ENCODE results near the gene ADORA1.

ADORA1 gene

DNA sequence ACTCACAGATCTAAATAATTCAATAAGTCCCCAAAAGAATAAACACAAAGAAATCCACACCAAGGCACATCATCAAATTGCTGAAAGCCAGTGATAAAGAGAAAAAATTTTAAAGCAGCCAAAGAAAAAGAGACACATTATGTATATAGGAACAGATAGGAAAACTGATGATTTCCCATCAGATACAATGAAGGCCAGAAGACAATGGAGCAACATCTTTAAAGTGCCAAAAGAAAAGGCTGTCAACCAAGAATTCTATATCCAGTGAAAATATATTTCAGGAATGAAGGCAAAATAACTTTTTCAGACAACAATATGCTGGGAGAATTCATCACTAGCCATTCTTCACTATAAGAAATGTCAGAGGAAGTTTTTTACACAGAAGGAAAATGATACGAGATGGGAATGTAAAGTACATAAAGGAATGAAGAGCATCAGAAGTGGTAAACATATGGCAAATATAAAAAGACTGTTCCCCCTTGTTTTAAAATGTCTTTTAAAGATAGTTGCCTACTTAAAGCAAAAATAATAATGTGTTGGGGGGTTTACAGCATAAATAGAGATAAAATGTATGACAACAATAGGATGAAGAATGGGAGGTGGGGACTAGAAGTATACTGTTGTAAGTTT is 32.4 kb upstream of the ADORA1 start:
- DNase-seq, result no peak

DNA sequence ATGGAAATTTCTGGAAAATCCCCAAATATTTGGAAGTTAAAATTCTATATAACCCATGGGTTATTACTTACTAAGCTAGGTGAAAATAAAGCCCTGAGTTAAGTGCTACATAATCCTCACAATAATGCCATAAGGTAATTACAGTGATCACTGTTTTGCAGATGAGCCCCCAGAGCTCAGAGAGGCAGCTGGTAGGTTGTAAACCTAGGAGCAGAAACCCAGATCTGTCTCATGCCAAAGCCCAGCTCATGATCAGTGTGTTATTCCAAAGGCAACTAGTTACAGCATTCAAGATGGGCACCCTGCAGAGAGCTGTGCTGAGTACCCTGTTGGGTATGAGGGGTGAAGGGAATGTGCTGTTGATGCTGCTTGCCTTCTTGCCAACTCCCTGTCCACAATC is 31.0 kb upstream of the ADORA1 start:
- no peak for DNase-seq

DNA sequence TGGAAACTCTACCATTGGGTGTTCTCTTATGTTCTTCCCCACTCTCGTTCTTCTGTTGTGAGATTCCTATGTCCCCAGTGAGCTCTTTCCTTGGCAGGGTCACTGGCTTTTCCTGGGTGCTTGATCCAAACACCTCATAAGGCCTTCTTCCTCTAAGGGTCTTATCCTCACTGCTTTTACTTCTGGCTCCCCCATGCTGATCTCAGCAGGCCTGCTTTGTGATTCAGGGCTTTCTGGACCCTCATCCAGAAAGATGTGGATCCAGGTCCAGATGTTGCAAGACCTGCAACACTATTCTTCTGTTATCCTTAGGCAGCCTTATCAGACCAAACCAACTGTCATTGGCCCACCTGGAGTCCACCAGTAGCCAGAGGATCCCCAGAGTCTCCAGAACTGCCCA is 30.5 kb upstream of the ADORA1 start:
- DNase-seq, result no peak

DNA sequence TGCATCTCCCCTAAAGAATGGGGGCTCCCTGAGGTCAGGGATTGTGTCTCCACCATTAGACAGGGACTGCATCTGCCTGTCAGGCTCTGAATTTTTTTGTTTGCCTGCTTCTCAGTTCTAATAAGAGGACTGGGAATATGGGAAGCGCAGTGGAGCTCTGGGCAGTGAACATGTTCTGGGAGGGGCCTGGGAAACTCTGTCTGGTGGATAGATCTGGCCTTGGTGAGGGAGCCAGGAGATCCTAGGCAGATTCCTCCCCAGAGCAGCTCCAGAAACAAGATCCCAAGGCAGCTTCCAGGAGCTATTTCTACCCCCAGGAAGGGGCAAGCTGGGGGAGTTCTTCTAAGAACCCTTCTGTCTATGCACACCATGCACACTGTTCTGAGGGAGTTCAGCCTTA is 29.1 kb upstream of the ADORA1 start:
- no peak for DNase-seq

DNA sequence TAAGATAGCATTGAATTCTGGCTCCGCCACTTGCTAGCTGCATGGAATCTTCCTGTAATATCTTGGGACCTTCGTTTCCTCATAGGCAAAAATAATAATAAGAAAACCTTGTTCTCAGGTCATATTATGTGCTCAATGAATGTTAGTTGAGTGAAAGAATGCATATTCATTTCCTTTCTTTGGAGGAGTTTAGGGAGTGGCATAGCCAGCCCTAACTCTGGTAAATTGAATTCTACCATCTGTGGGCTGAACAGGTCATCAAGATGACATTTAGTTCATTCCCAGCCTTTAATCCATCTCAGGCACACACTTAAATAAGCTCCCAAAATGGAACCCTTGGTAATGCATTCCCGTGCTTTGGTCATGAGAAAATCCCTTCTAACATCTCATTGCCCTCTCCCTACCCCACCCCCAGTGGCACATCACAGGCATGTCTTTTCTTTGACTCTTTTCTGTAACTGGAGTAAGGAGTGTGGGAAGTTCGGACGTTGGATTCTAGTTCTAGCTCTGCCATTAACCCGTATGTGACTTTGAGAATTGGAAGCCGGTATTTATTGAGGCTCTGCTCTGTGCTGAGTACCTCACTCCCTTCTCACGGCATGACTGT is 28.5 kb upstream of the ADORA1 start:
- DNase-seq, result no peak

DNA sequence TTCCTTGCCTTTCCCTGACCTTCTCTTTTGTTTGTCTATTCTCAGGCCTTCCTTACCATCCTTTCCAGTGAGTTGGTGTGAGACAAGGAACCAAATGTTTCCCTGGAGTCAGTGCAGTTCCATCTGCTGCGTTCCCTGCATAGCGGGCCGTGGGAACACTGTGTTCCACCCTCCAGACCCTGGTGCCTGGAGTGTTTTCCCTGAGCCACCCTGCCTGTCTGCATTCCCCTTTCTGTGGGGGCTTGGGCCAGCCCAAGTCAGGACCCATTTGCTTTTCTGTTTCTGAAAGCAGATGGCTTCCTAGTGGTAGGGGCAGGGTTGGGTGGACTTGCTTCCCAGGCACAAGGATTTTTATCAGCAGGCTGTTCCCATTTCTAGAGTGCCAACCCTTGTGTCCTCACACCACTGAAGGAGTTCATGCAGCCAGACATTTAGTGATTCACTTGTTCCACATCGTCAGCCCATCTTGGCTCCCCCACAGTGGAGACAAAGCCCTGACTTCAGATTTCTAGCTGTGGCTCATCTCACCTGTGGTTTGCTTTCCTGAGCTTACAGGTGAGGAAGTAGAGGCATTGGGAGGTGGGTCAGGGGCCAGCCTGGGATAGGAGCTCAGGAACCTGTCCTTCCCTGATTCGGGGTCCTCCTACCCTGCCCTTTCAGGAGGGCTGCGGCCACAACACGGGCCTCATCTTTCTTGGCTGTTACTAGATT is 27.6 kb upstream of the ADORA1 start:
- no peak for DNase-seq

DNA sequence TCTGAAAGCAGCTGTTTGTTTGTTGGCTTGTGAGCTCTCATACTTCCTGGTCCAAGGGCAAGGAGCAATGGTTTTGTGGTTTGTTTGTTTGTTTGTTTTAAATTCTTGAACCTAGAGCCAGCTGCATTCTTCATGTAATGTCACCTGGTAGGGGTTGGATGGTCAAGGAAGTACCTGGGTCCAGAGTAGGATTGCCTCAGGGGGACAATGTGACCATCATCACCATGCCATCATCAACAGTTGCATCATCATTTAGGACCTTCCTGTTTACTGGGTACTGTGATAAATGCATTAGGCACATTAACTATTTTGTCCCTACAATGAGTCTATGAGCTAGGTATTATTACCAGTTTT is 27.0 kb upstream of the ADORA1 start:
- DNase-seq, result no peak

DNA sequence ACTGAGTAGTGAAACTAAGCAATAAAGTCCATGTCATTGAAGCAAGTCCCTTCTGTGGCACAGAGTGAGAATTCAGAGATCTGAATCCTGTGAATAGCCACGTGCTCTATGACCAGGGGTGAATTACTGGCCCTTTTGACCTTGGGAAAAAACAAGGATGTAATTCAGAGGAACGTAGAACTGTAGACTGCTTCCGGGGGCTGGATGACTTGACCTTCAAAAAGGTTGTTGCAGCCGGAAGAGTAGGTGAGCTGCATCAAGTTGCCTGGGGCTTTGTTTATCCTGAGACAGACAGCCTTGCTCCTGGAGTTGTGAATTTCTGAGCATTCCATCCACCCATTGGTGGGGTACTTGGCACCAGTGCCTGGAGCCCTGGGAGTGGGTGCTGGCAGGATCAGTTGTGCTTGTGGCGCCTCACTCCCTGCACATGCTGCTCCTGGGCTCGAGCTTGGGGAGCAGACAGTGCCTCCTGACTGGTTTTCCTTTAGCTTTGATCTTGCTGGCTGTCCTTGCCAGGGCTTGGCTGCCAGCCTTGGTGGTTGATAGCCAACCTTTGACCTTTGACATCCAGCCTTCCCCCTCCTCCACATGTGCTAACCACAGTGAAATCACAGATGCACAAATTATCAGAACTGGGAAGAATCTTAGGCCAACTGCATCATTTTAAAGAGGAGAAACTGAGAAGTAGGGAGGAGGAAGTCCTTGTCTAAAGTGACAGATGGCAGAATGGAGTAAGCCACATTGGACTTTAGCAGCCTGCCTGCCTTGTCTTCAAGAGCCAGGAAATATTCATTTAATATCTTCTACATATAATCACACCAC is 25.5 kb upstream of the ADORA1 start:
- DNase-seq, result no peak

DNA sequence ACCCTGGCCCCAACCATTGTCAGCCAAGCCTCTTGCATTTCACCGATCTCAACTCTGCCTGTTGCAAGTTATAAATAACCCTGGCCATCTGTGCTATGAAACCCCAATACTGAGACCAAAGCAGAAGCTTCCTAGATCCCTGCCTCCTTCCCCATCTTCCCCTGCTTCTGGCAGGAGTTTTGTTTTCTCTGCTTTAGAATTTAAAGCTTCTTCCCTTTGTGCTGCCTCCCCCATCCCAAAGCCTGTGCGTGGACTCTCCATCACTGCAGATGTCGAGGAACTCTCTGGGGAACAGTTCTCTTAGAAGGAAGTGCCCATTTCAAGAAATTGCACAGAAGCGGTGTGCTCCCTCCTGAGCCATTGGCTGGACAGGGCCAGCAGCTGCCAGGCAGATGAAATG is 24.3 kb upstream of the ADORA1 start:
- DNase-seq, result no peak

DNA sequence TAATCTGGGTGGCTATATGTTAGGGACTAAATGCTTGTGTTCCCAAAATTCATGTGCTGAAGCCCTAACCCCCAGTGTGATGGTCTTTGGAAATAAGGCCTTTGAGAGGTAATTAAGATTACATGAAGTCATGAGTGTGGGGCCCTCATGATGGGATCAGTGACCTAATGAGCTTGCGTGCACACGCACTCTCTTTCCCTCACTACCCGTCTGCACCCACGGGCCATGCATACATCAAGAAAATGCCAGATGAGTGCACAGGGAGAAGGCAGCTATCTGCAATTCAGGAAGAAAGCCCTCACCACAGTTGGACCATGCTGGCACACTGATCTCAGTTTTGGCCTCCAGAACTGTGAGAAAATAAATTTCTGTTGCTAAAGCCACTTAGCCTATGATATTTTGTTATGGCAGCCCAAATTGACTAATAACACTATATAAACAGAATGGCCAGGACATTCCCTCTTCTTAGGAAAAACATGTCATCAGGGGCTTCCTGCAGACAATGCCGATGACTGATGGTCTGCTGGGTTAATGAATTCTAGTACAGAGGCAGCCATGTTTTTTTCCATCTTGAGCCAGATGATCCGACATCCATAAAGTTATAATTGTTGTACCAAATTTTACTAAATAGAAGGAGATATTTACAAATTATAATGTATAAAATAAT is 23.6 kb upstream of the ADORA1 start:
- no peak for DNase-seq

DNA sequence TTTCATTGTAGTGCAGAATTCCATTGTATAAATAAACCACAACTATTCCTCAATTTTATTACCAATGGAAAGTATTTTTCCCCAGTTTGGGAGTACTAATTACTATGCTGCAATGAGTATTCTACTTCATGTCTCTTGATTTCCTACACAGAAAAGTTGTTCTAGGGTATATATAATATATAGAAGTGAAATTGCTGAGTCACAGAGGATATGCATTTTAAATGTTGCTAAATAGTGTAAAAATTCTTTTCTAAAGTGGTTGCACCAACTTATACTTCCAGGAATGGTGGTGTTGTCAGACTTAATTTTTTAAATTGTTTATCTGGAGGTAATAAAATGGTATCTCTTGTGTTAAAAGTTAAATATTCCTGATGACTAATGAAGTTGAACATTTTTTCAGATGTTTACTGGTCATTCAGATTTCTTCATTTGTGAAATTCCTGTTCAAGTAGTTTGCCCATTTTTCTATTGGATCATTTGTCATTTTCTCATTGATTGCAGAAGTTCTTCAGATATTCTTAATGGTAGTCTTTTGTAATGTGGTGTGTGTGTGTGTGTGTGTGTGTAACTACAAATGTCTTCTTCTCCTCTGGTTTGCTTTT is 22.6 kb upstream of the ADORA1 start:
- no peak for DNase-seq

DNA sequence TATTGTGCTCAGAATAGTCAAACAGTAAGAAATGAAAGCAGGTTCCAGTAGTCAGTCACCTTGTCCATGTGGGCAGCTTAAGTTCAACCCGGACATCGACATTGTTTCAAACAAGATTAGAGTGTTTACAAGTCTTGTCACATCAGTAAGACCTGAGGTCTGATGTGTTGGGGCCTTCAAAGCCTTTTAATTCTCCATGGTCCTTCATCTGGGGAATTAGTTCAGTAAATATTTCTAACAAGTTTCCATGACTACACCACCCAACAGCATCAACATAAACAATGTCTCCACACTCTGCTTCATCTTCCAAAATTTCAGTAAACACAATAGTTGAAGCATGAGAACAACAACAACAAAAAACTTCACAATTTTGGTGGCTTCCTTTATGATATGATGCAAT is 15.1 kb upstream of the ADORA1 start:
- DNase-seq, result no peak

DNA sequence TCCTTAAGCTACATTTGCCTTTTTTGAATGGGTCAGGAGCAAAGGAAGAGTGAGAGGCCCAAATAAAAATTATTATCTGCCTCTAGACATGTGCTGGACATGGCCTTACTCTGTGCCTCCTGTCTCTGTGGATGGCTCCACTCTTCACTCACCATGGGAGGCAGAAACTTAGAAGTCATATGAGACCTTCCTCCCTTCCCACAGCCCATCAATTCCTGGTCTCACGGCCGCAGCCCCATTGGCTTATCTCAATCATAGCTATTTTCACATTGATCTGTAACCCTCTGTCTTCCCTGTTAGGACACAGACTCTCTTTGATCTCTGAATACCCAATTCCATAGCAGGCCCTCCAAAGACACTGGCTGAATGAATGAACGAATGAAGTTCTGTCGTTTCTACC is 14.2 kb upstream of the ADORA1 start:
- no peak for DNase-seq

DNA sequence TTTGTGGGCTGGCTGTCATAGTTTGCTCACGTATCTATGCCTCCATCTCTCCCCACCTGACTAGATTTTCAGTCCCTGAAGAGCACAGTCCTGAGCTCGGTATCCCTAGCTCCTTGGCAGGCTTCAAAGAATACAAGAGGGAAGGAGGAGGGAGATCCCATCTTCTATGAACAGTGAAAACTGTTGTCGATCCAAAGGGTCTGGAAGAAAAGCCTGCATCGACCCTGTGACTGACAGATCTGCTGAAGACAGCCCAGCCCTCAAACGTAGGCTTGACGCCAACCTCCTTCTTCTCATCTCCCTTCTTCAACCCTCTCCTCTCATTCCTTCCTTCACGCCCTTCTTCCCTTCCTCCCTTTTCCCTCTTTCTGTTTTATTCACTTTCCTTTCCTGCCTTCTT is 13.3 kb upstream of the ADORA1 start:
- no peak for DNase-seq

DNA sequence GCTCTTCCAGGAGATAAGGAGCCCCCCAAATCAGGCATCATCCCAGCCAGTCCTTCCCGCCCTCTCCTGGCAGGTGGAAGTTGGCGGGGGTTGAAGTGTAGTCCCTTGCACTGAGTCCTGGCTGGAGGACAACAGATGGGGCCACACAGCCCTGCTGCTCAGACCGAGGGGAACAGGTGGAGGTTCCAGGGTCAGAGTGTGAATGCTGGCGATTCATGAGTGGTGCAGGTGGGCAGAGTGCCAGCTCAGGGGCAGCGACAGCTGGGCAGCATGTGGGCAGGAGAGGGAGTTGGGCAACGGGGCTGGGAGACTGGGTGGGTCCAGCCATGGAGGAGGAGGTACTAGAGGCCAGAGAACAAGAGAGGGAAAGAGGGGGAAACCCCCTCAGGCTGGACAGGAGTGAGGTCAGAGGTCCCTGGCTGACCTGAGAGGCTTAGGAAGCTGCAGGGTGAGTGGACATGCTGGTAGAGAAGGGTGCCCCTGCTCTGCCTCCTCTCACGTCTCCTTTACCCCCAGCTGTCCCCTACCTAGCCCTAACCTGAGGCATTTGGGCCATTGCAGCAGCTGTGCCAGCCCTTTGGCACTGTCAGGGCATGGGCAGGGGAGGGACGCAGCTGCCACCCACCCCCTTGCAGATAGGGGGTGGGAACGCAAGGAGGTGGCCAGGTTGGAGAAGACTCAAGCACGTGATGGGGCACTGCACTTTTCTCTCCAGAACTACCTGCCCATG is 11.3 kb upstream of the ADORA1 start:
- DNase-seq, result peak; percentile 46

DNA sequence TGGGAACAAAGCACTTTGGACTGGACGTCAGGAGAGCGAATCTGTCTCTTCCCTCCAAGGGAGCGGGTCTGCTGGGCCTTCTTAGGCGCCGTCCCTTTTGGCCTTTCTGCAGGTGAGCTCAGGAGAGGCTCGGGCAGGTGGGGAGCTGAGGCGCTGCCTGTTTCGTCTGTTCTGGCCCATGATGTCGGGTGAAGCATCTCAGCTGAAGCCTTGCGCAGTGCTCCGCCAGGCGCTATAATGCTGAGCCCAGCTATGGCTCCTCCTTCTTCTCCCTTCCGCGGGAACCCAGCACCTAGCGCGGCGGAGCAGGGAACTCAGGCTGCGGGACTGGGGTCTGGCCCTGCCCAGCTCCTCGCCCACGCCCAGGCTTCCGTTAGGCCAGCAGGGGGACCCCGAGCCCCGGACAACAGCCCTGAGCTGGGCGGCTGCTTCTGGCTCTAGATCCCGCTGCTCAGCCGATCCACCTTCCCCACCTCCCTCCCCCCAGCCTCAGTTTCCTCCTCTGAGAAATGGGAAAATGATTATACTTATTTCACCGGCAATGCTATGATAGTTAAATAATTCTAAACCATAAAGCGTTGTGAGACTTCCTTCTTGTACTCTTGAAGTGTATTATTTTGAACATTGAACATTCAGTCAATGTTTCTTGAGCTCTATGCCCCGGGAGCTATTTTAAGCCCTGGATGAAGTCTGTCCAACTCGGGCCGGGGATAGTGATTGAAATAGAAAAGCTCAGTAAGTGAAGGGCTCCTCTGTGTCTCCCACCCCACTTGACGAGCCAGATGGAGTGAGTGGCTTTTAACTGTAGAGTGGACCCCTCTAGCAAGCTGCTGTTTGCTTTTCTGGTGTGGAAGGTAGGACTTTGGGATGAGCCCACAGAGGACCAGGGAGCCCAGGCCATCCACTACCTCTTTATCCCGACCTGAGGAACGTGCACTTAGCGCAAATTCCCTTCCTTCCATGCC is 9.6 kb upstream of the ADORA1 start:
- DNase-seq, result peak; percentile 83

DNA sequence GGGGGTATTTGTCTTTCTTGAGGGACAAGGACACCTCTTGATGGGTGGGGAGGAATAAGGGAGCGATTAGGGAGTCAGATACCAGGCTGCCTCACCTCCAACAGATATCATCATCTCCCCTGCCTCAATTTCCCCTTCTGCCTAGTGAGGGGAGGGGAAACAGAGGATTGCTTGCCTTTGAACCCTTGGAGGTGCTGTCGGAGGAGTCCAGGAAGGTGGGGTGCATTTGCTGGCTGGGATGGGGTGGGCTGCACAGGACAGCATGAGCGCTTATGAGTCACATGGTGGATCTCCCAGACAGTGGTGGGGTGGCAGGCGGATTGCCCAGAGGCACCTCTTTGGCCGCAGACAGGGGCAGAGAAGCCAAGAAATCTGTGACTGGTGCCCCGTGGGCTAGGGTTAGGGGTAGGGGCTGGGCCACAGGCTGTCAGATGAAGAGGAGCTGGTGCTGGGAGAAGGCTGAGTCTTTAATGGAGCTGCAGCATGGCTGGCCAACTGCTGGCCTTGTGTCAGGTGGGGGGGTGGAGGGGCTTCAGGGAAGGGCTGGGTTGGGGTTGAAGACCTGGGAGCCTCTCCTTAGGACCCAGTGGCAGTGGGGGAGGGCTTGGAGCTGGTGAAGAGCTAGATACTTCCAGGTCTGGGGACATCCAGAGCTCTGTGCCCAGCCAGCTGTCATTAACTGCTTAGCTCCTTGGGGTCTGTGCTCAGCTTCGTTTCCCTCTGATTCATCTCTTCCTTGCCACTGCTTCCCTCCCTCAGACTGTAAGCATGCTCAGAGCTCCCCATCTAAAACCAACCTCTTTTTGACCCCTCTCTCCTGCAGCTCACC is 7.0 kb upstream of the ADORA1 start:
- DNase-seq, result no peak

DNA sequence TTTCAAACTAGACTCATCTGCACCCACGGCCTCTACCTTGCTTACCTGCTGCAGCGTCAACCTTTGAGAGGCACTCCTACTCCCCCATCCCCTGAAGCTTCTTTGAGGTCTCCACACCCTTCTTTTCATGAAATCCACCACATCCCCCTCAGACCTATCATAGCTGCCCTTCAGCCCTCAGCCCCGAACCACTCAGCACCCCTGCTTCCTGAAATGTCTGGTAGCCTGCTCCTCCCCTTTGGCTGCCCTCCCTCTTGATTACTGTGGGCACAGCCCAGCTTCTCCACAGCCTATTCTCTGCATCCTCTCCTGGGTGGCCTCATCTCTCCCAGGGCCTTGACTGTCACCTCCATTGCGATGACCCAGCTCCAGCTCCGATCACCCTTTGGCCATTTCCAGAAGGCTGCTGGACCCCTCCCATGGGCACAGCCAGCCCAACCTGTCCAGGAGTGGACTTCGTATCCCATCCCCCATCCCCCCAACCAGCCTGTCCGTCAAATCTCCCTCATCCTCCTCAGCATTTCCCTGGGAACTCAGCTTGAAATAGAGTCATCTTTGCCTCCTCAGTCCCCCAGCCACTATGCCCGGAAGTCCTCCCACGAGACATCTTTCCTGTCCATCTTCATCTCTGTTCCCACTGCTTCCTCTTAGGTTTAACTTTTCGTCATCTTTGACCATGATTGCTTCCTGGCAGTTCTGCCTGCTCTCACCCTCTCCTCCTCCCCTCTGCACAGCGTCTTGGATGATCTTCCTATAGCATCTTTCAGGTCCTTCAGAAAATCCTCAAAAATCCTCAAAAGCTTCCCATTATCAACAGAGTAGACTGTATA is 6.1 kb upstream of the ADORA1 start:
- DNase-seq, result no peak

DNA sequence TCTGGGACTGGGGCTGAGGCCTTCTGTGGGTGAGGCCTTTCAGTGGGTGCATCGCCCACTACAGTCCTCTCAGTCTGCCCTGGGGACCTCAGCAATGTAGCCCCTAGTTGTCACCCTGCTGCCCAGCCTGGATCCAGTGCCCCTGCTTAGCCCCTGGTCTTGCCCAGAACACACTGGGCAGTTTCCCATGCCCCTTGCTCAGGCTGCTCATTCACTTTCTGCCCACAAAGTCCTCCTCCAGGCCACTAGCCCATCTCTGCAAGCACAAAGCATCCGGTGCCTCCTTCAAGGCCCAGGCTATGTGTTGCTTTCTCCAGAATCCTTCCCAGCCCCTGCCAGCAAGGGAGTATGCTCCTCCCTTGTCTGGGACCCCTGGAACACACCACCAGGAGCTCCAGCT is 5.4 kb upstream of the ADORA1 start:
- DNase-seq, result no peak

Data from NCI-H1092 treated with DMSO at 0.1 percent for 48 hours (cell line).